Vagina (tissue), 2 donors: ENCODE results near the gene CCDC197.

Experiments
- POLR2A ChIP-seq, 2 donors: fragments of 450-650 bp; IDR thresholded peaks; one replicate each; pipeline ENCODE4 v1.6.1; 2017; ENCODE audit warnings: antibody characterized with exemption in 2 of 2, mild to moderate bottlenecking in 2 of 2, moderate library complexity in 2 of 2
- POLR2AphosphoS5 ChIP-seq, 2 donors: sonication (generic); formaldehyde crosslinking; IDR thresholded peaks; one replicate each; pipeline ENCODE4 v1.9.0; 2017; ENCODE audit warnings: antibody characterized with exemption in 2 of 2, mild to moderate bottlenecking in 2 of 2, low read depth in 1 of 2; ENCODE audit not compliant: insufficient read depth in 1 of 2
- TF ChIP-seq, protein P1 (sequence below), 3 experiments: fragments of 450-650 bp in 2 of 3; fragments of 200-600 bp in 1 of 3; sonication (generic) in 1 of 3; IDR thresholded peaks; one replicate each; pipeline ENCODE4 v1.5.1; 2017 to 2019; ENCODE audit warnings: antibody characterized with exemption in 3 of 3, mild to moderate bottlenecking in 2 of 3, moderate library complexity in 2 of 3

DNA sequence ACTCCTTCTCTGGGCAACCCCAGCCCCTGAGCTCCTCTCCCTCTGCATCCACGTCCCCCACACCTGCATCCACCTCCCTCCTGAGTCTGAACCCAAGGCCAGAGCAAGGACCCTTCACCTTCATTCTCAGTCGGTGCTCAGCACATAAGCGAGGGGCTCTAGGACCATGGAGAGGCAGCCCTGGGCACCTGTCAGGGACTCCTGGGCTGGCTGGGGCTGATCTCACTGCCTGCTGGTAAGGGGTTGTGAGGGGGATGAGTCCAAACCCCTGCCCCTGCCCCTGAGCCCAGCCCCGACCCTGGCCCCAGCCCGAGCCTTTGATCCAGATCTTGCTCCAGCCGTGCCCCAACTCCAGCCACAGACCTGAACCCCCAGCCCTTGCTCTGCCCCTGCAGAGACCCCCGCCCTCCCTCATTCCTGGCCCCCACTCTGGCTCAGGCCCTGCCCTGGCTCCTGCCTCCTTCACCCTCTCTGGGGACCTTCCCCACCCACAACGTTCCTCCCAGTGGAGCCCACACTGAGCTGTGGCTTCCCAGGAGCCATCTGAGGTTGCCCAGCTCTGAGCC lies 888 bp upstream of the CCDC197 start:
- TF ChIP-seq, protein P1, sequence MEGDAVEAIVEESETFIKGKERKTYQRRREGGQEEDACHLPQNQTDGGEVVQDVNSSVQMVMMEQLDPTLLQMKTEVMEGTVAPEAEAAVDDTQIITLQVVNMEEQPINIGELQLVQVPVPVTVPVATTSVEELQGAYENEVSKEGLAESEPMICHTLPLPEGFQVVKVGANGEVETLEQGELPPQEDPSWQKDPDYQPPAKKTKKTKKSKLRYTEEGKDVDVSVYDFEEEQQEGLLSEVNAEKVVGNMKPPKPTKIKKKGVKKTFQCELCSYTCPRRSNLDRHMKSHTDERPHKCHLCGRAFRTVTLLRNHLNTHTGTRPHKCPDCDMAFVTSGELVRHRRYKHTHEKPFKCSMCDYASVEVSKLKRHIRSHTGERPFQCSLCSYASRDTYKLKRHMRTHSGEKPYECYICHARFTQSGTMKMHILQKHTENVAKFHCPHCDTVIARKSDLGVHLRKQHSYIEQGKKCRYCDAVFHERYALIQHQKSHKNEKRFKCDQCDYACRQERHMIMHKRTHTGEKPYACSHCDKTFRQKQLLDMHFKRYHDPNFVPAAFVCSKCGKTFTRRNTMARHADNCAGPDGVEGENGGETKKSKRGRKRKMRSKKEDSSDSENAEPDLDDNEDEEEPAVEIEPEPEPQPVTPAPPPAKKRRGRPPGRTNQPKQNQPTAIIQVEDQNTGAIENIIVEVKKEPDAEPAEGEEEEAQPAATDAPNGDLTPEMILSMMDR (IDR thresholded peaks at IDR 0.05): no peak
- TF ChIP-seq POLR2AphosphoS5 (IDR thresholded peaks at IDR 0.05; ENCODE audit: insufficient read depth in 1 of 2, low read depth in 1 of 2): no peak
- TF ChIP-seq POLR2A (IDR thresholded peaks at IDR 0.05): no peak
